HG03175 (cell line): ENCODE data around the gene SIAH1.
"Not testable (repeated sequence)": the region's sequence is repeated elsewhere in the genome, so short reads cannot be mapped to it uniquely, and the experiment has no call there.

Experiments used
- ATAC-seq: cut with Tn5 transposase; IDR thresholded peaks from one replicate; pipeline ENCODE4 v1.9.1; 2021; ENCODE audit warnings: mild to moderate bottlenecking, moderate library complexity; ENCODE audit not compliant: unreplicated experiment

The SIAH1 gene

DNA sequence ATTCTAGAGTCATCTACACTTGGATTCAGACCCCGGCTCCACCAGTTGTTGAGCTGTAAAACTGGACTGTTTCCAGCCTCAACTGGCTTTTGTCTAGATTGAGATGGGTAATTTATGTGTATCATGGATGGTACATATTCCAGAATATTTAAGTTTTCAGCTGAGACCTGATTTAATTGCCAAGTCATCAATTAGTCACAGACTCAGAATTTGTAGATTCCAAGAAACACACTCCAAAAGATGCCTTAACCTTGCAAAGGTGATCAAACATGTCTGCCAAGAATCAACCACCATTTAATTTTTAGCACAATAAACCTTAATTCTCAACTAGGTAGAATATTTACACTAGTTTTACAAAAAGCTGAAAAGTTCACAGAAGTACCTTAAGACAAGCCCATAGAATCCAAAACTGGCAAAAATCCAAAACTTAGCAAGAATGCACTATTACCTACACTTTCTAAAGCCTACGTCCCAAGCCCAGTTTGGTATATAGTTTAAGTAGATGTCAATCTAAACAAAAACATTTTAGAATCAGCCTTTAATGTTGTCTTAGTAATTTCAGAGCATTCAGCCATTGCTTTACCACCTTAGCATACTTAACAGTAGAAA lies 17.7 kb downstream of the SIAH1 start:
- ATAC-seq, result no peak

DNA sequence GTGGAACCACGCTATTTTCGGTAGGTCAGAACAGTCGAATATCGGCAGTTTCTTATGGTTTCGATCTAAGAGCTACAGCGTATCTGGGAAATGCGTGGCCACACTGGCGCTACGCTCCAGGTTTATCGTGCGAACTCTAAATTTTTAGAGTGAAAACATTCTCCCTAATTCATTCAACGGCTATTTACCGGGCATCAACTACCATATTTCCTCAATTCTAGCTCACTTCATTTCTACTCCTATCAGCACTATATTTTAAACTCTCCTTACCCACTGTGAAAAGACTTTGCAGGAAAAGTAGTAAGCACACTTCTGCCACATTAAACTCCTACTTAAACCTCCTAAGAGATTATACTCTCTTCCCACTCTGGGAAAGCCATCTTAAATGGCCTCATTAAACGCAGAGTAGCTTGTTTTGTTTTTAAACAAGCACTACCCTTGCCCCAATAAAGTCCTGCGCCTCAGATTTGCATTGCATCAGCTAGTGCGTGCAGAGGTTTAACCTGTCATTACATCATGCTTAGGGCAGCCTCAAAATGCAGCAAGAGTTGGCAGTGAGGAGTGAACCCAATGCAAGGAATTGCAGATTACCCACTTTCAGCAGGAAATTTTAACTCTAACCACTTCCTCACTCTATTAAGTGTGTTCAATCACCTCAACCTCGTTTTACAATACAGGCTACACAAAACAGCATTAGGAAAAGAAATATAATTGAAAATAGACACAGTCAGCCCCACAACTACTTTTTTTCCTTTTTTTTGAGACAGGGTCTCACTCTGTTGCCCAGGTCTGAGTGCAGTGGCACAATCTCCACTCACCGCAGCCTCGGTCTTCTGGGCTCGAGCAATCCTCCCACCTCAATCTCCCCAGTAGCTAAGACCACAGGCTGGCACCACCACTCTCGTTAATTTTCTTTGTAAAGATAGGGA lies 18.8 kb downstream of the SIAH1 start:
- peak; percentile 68 for ATAC-seq

DNA sequence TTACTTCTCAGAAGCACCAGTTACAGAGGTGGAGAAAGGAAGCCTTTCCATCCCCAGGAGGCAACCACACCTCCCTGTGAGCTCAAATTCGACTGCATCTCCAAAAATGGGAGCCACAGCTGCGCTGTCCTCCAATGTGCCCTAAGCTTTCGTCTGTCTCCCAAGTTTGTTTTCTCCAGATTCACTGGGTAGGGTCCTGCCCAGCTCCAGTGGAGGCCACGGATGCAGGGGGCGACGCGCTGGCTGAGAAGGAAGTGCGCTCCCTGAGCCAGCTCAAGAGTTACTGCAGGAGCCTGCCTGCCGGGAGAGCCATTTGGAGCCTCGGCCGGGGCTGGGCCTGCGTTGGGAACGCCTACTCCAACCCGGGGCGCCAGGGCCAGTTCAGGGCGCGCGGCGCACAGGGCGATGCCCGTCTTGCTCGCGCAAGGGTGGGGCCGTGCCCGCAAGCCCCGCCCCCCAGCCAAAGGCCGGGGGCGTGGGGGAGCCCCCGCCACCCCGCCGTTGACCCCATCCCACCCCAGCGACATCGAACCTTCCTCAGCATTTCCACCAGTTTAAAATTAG lies 19.5 kb downstream of the SIAH1 start:
- peak; percentile 92 for ATAC-seq

DNA sequence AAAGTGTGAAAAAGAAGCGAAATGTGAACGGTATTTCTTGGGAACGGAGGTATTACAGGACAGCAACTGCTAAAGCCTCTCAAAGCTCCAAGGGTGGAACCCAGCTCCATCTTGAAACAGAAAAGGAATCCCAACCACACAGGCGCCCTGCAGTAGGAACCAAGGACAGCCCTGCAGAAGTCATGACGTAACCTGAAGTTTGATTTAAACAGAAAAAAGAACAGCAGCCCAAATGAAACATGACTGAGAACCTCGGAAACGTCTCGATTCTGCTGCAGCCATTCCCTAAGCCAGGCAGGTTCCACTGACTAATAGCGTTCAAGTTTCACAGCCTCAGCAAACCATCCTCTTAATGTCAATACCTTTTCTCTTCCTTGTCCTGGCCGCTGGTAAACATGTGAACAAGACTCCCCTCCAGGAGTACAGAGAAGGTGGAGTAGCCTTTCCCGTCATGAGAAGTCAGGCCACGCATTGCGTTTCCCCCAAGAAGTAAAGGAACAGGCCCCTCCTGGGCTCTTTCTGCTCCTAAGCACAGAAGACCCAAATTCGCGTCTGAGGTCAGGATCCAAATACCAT lies 20.1 kb downstream of the SIAH1 start:
- no peak for ATAC-seq

DNA sequence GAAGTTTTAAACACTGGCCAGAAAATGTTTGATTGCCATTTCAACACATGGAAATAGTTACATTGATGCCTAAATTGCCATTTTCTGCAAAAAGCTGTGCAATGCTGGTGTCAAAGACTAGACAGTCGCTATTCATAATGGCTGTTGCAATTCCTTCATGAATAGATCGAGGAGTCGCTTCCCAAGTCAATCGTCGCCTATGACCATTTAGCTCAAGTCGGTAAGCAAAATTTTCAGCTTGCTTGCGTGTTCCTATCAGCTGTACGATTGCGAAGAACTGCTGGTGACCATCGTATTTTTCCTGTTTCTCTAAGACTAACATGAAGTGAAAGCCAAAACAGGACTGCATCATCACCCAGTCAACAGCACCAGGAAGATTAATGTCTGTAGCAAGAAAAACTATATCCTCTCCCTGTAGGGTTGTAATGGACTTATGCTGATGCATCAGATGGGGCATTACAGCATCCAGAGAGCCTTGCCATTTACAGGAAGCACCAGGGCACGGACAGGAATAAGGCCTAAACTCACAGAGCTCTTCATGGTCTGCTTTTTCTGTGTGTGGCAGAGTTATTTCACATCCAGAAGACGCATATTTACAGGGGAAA lies 23.6 kb downstream of the SIAH1 start:
- no peak for ATAC-seq

DNA sequence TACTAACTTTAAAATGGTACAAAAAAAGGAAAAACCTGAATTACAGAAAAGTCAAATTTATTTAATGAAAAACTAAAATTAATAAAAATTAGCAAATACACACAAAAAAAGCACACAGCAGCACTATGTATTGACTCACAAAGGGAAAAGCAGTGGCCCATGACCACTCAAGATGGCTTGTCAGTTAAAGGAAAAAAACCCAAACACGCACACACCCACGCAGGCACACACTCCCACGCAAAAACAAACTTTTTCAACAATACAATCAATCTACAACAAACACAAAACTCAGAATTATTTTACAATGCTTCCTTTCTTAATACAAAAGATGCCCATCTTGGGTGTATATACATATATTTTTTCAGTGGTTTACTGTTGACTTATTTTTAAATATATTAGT lies 24.2 kb downstream of the SIAH1 start:
- ATAC-seq, result no peak

DNA sequence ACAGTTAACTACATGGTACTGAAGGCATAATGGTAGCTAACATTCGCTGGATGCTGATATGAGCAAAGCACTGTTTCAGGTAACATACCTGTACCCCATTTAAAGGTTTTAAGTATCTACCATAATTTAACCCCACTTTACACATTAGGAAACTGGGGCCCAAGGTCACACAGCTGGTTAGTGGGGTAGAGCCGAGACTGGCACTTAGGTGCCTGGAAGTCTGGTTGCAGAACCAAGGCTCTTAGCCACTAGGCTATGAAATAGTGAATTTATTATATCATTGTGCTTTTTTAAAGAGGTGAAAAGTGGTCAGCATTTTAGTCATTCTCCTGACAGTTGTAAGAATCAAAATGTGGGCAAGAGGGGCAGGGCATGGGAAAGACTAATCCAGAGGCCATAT lies 25.2 kb downstream of the SIAH1 start:
- no peak for ATAC-seq

DNA sequence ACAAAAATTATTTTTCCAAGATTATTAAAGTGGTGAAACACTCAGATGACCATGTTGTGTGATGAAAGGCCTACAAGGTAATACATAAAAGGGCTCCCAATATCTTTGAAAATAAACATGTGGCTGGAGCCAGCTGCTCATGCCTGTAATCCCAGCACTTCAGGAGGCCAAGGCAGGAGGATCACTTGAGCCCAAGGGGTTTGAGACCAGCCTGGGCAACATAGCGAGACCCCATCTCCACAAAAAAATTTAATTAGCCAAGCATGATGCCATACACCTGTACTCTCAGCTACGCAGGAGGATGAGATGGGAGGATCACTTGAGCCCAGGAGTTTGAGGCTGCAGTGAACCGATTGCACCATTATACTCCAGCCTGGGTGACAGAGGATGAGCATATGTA lies 26.8 kb downstream of the SIAH1 start:
- no peak for ATAC-seq

DNA sequence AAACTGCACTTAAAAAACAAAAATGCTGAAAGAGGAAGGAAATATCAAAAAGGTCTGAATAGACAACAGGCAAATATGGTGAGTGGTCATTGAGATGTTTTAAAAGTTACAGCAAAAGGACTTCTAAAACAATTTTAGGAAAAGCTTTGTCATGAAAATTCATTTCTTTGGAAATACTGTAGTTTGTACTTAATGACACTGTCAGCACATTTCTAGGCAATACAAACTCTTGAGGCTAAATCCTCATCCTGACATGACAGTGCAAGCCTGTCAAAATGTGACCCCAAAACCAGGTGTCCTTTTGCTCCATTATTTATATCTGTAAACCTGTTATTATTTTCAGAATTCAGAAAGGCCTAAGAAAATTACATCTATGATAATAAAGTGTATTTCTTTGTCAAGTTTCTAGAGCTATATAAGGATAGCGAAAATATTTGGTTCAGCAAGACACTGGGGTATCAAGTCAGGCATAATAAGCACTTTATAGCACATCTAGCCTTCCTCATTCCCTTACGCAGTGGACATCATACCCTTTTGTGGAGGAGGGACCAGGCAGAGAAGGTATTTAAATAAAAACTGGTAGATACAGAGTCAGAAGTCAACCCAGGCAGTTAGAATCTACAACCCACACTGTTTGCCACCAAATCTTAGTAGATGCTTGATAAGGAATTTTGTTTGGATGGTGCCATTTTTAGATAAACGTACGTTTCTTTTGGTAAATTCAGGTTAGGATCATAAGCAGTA lies 28.4 kb downstream of the SIAH1 start:
- ATAC-seq, result no peak

DNA sequence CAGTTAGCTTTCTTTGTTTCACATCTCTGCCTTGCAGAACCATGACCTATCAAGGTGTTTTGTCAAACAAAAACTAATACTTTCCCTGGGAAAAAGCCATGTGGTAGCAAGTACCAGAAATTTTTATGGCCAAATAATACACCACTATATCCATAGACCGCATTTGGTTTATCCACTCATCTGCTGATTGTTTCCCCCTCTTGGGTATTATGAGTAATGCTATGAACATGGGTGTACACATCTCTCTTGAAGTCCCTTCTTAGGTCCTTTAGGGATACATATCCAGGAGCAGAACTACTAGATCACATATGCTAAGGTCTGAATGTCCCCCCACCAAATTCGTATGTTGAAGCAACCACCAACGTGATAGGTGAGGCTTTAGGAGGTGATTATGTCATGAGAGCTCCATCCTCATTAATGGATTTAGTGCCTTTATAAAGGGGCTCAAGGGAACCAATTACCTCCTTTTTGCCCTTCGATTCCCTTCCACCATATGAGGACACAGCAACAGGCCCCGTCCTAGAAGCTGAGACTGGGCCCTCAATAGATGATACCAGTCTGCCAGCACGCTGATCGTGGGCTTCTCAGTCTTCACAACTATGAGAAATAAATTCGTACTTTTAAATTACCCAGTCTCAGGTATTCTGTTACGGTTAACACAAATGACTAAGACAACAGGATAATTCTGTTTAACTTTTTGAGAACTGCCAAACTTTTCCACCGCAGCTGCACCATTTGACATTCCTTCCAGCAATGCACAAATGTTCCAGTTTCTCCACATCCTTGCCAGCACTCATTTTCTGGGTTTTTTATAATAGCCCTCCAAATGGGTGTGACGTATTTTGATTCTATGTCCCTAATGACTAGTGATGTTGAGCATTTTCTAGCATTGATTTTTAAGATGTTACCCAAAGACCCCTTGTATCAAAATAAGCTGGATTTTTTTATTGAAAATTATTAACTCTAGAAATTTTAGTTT lies 30.0 kb downstream of the SIAH1 start:
- no peak for ATAC-seq

DNA sequence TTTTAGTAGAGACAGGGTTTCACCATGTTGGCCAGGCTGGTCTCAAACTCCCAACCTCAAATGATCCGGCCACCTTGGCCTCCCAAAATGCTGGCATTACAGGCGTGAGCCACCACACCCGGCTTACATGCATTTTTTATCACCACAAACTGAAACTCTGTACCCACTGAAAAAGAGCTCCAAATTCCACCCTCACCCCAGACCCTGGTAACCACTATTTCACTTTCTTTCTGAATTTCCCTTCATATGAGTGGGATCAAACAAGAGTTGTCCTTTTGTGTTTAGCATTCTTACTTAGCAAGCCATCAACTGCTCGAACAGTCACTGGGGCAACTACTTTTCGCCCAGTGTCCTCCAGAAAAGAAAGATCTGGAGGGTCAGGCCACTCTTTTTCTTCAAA lies 30.8 kb downstream of the SIAH1 start:
- ATAC-seq, result not testable (repeated sequence)

DNA sequence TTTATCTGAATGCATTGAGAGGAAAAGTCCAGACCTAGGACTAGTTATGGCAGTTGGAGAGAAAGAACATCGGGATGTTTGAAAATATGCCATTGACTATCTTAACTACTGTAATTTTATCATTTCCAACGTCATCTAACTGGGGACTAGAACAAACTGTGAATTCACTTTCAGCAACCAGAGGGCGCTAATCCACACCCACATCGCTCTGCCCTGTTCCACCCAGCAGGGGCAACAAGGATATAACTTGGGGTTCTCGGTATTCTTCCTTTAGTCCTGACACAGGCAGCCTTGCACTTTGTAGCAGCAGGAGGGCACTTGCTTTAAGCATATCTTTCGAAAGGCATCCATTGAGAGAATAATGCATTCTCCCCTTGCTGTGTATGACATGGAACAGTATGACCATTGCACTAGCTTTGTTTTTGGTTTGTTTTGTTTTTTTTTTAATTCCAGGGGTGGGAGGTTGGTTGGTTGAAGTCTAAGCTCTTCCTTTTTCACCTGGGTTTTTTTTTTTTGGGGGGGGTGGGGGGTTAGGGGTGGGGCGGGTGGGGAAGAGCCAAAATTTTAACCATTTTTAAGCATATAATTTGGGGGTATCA lies 31.5 kb downstream of the SIAH1 start:
- ATAC-seq, result peak; percentile 91

DNA sequence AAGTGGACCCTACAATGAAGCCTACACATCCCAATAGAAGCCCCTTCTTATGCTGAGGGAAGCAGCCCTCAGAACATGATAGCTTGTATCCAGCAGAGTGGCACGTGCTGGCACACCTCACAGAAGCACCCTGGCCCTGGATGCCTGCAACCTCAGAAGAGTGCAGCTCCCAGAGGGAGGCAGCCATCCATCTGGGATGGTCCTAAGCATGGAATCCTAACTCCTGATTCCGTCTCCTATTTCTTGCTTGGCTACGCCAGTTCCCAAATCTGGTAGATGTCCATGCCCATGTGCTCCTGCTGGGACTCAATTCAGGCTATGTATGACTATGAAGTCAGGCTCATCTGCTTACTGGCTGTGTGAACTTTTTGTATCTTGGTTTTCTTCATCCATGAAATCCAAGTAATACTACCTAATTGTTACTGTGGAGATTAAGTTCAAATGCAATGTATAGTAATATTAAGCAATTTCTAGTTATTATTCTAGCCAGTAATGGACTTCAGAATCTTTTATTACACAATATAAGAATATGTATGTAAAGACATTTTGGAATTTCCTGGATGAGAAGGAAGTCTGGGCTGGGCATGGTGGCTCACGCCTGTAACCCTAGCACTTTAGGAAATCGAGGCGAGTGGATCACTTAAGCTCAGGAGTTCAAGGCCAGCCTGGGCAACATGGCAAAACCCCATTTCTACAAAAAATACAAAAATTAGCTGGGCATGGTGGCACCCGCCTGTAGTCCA lies 32.4 kb downstream of the SIAH1 start:
- ATAC-seq, result no peak

DNA sequence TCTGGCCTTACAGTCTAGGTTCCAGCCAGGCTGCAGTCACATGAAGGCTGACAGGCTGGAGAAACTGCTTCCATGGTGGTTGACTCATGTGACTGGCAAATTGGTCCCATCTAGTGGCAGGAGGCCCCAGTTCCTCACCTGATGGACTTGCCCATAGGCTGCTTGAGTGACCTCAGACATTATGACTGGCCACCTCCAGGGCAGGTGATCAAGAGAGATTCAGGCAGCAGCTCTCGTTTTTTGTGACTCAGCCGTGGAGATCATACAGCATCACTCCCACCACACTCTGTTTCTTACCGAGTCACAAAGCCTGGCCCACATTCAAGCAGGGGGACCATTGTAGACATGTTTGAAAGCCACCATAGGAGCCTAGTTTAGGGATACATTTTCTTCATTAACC lies 34.5 kb downstream of the SIAH1 start:
- ATAC-seq, result no peak

DNA sequence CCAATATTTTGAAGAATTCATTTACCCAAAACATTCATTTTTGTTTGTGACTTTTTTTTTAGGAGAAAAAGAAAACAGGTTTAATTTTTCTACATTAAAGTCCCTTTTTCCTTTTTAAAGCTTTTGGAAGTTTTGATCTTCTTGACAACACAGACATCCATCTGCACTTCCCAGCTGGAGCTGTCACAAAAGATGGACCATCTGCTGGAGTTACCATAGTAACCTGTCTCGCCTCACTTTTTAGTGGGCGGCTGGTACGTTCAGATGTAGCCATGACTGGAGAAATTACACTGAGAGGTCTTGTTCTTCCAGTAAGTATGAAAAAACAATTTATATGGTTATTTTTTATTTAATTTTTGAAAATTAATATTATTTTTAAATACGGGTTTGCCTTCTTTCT lies 37.2 kb downstream of the SIAH1 start:
- ATAC-seq, result no peak

DNA sequence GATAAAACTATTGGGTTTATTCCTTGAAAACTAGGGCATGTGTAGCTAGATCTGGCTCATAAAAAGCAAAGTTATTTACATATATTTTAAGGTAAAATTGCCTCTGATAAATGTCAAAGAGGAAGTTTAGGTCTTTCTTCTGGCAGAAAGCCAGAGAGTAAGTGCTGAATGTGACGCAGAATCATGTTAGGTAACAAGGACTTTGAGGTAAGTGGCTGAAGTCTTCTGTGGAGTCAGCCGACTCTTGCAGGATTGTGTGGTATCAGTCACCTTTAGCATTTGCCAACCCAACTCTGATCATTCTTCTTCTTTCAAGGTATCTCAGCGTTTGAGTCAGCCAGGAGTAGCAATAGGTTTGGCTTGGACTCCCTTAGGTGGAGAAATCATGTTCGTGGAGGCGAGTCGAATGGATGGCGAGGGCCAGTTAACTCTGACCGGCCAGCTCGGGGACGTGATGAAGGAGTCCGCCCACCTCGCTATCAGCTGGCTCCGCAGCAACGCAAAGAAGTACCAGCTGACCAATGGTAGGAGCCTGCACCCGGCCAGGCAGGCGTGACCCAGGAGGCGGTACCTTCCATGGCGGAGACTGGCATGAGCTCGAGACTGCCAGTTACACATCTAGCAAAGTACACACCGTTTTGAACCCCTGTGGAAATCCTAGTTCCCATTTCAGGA lies 37.9 kb downstream of the SIAH1 start:
- no peak for ATAC-seq

DNA sequence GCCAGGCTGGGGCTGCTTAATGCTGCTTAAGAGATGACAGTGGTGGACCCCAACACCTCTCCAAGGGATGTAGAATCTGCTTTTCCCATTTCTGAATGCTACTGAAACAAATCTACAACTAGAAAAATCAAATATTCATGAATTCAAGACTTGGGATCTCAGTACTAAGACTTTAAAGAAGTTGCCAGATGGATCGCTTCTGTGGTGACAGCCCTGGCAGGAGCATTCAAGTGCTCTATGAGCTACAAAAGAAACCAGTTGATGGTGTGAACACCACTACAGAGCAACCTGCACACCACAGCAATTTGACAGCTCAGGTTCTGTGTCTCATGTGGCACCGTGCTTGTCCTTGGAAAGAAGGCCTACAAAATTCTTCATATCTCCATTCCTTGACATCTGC lies 42.6 kb downstream of the SIAH1 start:
- ATAC-seq, result no peak

DNA sequence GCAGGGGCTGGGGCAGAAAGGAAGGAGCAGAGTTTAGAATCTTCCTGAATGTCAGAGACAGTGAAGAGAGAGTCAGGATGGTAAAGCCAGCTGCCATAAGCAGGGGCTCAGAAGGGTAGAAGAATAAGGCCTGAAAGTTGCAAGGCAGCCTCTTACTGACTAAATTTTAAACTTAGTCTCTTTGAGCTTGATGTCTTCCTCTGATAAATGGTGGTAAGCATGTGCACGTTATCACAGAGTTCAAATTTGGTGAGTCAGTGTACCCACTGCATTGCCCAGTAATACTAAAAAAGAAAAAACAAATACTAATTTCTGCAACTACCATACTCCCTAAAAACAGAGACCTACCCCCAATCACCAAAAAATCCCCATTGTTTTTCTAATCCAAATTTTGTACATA lies 45.2 kb downstream of the SIAH1 start:
- no peak for ATAC-seq
